Hepatocyte (in vitro differentiated cells): ENCODE measurements around the gene MED29.

Experiments
- CTCF ChIP-seq: fragments of 200-600 bp; sonication (generic); IDR thresholded peaks from 2 replicates; pipeline ENCODE4 v1.5.1; 2016; ENCODE audit warnings: antibody characterized with exemption, mild to moderate bottlenecking; ENCODE audit not compliant: poor library complexity
- EZH2 ChIP-seq: fragments of 200-600 bp; sonication (generic); IDR thresholded peaks from 2 replicates; pipeline ENCODE4 v1.6.1; 2016; ENCODE audit warnings: antibody characterized with exemption, mild to moderate bottlenecking, borderline replicate concordance
- EZH2phosphoT487 ChIP-seq: fragments of 200-600 bp; sonication (generic); IDR thresholded peaks from one replicate; pipeline ENCODE4 v1.6.1; 2018; ENCODE audit warnings: antibody characterized with exemption, mild to moderate bottlenecking, low read depth, moderate library complexity; ENCODE audit not compliant: unreplicated experiment, severe bottlenecking

GRCh38 chr19:39369200-39369599, 22.0 kb upstream of the MED29 start:
- no peak for TF ChIP-seq EZH2
- TF ChIP-seq CTCF, result no peak
- no peak for TF ChIP-seq EZH2phosphoT487
